GM03348 (cell line): ENCODE results near the gene OSBP2.
A peak's percentile ranks its signal among the peaks of the same experiment; 100 is the strongest.

Experiments
- DNase-seq: peaks from one replicate; pipeline ENCODE4 v3.0.0; 2012; ENCODE audit warnings: low spot score

OSBP2 gene

GRCh38 chr22:30881361-30882183, 186.9 kb downstream of the OSBP2 start:
- DNase-seq = no peak

GRCh38 chr22:30882184-30882717, 187.6 kb downstream of the OSBP2 start:
- DNase-seq = no peak

GRCh38 chr22:30882974-30883533, 188.4 kb downstream of the OSBP2 start:
- DNase-seq = no peak

GRCh38 chr22:30883586-30884145, 189.0 kb downstream of the OSBP2 start:
- no peak for DNase-seq

GRCh38 chr22:30884211-30885000, 189.7 kb downstream of the OSBP2 start:
- DNase-seq = no peak

- DNase-seq = no peak
Measured at GRCh38 chr22:30885001-30885366, 190.3 kb downstream of the OSBP2 start.

GRCh38 chr22:30885591-30885990, 190.9 kb downstream of the OSBP2 start:
- no peak for DNase-seq

GRCh38 chr22:30887453-30887852, 192.8 kb downstream of the OSBP2 start:
- DNase-seq = no peak

- no peak for DNase-seq
Measured at GRCh38 chr22:30887861-30888260, 193.2 kb downstream of the OSBP2 start.

- no peak for DNase-seq
Measured at GRCh38 chr22:30889268-30889995, 194.8 kb downstream of the OSBP2 start.

GRCh38 chr22:30889996-30890480, 195.4 kb downstream of the OSBP2 start:
- DNase-seq = no peak

GRCh38 chr22:30890686-30891442, 196.2 kb downstream of the OSBP2 start:
- DNase-seq = peak; percentile 84

- no peak for DNase-seq
Measured at GRCh38 chr22:30891443-30891755, 196.7 kb downstream of the OSBP2 start.

- DNase-seq = no peak
Measured at GRCh38 chr22:30891781-30892180, 197.1 kb downstream of the OSBP2 start.

- no peak for DNase-seq
Measured at GRCh38 chr22:30892286-30892685, 197.6 kb downstream of the OSBP2 start.

- DNase-seq = no peak
Measured at GRCh38 chr22:30892731-30893221, 198.1 kb downstream of the OSBP2 start.

GRCh38 chr22:30893434-30894370, 199.0 kb downstream of the OSBP2 start:
- DNase-seq = no peak

GRCh38 chr22:30894371-30894740, 199.7 kb downstream of the OSBP2 start:
- no peak for DNase-seq

GRCh38 chr22:30902496-30903357, 208.1 kb downstream of the OSBP2 start:
- no peak for DNase-seq
